Lower lobe of right lung (tissue), 2 donors: ENCODE data around the gene CAMKMT. TPM values are rescaled to one million over a fixed set of nuclear protein-coding genes. Genes with fewer than 3 reads are reported as not detected.

ENCODE experiments used
- ATAC-seq, 2 donors: fragments of 200-7000 bp; cut with Tn5 transposase; one replicate each; pipeline ENCODE4 v1.9.1; 2020 to 2022; ENCODE audit warnings: mild to moderate bottlenecking in 2 of 2, moderate library complexity in 2 of 2
- DNase-seq: peaks from one replicate; pipeline ENCODE4 v3.0.0-alpha.2; 2020
- H3K27ac ChIP-seq: fragments of 200-600 bp; one replicate; pipeline ENCODE4 v1.8.0; 2022
- H3K27me3 ChIP-seq: fragments of 200-600 bp; one replicate; pipeline ENCODE4 v1.8.0; 2022; ENCODE audit warnings: low read depth
- H3K36me3 ChIP-seq: fragments of 200-600 bp; one replicate; pipeline ENCODE4 v1.8.0; 2022; ENCODE audit warnings: mild to moderate bottlenecking
- H3K4me1 ChIP-seq: fragments of 200-600 bp; one replicate; pipeline ENCODE4 v1.8.0; 2022
- H3K4me3 ChIP-seq: fragments of 200-600 bp; one replicate; pipeline ENCODE4 v1.8.0; 2022; ENCODE audit warnings: mild to moderate bottlenecking
- H3K9me3 ChIP-seq: fragments of 200-600 bp; one replicate; pipeline ENCODE4 v1.8.0; 2022
- intact Hi-C: fragments of 100-400 bp; cut with DNase I; formaldehyde crosslinking; loops from one replicate; pipeline ENCODE4 v1.11.0; 2022
- total RNA-seq: library from RNA; stranded (reverse); fragmentation: NEBNext Ultra II Directional; extraction: Animal tissue kit (Norgen Biotek cat#: 25700); gene quantifications from one replicate; pipeline ENCODE4 v1.2.1, GENCODE V29; 2021
- TF ChIP-seq, protein P1 (sequence below): fragments of 200-600 bp; IDR thresholded peaks from one replicate; pipeline ENCODE4 v1.8.0; 2022; ENCODE audit warnings: antibody characterized with exemption, mild to moderate bottlenecking
- donor health status: DM: no; HTN: yes; CAD: no; lungs with severe emphysema.

CAMKMT gene
- total RNA-seq, 1 donor from 2014 or later = 10.5 TPM

DNA sequence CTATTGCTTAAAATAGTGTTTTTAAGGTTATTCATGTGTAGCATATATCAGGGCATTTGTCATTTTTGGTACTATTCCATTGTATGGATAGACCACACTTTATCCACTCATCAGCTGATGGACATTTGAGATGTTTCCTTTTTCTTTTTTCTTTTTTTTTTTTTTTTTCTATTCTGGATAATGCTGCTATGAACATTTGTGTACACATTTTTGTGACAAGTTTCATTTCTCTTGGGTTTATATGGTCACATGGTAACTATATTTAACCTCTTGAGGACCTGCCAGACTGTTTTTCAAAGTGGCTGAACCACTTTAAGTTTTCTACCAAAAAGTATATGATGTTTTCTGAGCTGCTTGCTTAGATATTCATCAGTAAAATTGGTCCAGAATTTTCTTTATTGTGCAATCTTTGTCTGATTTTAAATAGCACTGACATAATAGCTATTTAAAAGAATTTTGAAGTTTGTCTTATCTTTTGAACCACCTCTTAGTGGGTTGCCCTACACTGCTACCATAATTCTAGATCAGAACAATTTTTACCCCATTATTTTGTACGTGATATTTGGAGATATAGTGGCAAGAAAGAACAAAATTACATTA, 360.4 kb downstream of the CAMKMT start:
- no peaks in the 10 kb centered on the region for H3K9me3 ChIP-seq
- TF ChIP-seq, protein P1, sequence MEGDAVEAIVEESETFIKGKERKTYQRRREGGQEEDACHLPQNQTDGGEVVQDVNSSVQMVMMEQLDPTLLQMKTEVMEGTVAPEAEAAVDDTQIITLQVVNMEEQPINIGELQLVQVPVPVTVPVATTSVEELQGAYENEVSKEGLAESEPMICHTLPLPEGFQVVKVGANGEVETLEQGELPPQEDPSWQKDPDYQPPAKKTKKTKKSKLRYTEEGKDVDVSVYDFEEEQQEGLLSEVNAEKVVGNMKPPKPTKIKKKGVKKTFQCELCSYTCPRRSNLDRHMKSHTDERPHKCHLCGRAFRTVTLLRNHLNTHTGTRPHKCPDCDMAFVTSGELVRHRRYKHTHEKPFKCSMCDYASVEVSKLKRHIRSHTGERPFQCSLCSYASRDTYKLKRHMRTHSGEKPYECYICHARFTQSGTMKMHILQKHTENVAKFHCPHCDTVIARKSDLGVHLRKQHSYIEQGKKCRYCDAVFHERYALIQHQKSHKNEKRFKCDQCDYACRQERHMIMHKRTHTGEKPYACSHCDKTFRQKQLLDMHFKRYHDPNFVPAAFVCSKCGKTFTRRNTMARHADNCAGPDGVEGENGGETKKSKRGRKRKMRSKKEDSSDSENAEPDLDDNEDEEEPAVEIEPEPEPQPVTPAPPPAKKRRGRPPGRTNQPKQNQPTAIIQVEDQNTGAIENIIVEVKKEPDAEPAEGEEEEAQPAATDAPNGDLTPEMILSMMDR = no peak
- intact Hi-C loops = no loop called here
- no peak for ATAC-seq
- H3K36me3 ChIP-seq = no peaks in the 10 kb centered on the region
- no peaks in the 10 kb centered on the region for H3K27me3 ChIP-seq
- DNase-seq = no peak
- no peak overlapping the region for H3K27ac ChIP-seq
- H3K4me3 ChIP-seq = no peak overlapping the region
- no peaks in the 10 kb centered on the region for H3K4me1 ChIP-seq

DNA sequence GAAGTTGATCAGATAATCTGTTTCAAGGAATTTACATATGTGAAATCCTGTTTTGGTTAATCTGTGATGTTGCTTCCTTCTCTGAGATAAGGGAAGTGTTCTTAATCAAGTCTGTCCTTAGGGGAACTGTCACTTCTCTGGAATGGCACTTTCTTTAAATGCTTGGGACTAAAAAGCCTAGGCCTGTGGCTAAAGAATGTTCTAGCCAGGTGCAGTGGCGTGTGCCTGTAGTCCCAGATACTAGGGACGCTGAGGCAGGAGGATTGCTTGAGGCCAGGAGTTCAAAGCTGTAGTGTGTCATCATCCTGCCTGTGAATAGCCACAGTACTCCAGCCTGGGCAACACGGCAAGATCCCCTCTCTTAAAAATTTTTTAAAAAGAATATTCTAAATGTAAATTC, 362.2 kb downstream of the CAMKMT start:
- ATAC-seq = no peak
- Histone ChIP-seq H3K27ac (no peak overlapping the region), H3K4me1 (no peaks in the 10 kb centered on the region), H3K9me3 (no peaks in the 10 kb centered on the region), H3K36me3 (no peaks in the 10 kb centered on the region), H3K4me3 (no peak overlapping the region), H3K27me3 (no peaks in the 10 kb centered on the region)
- DNase-seq = no peak
- TF ChIP-seq, protein P1 = no peak
- intact Hi-C loops = no loop called here

DNA sequence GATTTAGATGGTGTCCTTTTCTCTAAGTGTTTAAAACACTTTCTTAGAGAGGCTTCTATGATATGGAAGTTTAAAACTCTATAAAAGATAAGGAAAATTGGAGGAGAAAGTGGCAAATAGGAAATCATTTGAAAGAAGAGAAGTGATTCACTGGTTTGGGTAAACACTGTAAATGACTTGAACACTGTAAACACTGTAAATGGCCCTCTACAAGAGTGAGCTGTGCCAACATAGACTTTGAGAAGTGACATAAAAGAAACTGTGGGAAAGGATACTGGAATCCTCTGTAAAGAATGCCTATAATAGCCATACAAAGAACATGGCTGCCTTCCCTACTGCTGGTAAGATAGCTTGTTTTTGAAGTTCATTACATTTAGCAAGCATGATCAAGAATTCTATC, 368.8 kb downstream of the CAMKMT start:
- Histone ChIP-seq H3K27ac (no peak overlapping the region), H3K4me1 (no peaks in the 10 kb centered on the region), H3K4me3 (no peak overlapping the region), H3K9me3 (no peaks in the 10 kb centered on the region), H3K36me3 (no peaks in the 10 kb centered on the region), H3K27me3 (no peaks in the 10 kb centered on the region)
- intact Hi-C loops = no loop called here
- TF ChIP-seq, protein P1 = no peak
- DNase-seq = no peak
- no peak for ATAC-seq

DNA sequence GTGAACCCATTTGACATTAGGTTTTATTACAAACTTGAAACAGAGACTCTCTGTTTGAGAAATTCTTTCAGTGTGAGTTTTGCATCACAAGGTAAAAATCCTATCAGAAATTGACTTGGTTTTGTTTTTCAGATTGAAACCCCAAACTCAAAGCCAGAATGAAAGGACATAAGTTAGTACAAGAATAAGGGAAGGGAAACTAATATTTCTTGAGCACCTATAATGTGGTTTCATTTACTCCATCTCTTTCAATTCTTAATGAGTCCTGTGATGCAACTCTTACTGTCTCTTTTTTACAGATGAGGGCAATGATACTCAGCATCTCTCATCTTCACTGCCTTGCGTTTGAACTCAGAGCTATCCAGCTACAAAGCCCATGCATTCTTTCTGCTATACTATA, 369.8 kb downstream of the CAMKMT start:
- Histone ChIP-seq H3K4me1 (no peaks in the 10 kb centered on the region), H3K27ac (no peak overlapping the region), H3K4me3 (no peak overlapping the region), H3K9me3 (peaks cover 8% of the 10 kb centered on the region), H3K36me3 (no peaks in the 10 kb centered on the region), H3K27me3 (no peaks in the 10 kb centered on the region)
- TF ChIP-seq, protein P1 = no peak
- DNase-seq (no peak), ATAC-seq (no peak)
- intact Hi-C loops = no loop called here

DNA sequence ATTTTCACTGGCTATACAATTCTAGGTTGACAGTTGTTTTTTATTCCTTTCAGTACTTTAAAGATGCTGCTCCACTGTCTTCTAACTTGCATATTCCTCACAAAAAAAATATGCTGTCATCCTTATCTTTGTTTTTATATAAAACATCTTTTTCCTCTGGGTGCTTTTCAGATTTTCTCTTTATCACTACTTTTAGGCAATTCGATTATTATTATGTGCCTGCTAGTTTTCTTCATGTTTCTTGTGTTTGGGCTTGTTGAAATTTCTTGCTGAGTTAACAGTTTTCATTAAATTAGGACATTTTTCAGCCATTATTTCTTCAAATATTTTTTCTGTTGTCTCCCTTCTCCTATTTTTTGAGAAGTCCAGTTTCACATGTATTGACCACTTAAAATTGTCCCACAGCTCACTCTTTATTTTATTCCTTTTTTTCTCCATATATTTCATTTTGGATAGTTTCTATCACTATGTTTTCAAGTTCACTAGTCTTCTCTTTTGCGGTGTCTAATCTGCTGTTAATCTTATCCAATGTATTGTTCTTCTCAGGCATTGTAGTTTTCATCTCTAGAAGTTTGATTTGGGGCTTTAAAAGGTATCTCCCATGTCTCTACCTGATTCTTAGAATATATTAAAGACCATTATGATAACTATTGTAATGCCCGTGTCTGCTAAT, 374.7 kb downstream of the CAMKMT start:
- Histone ChIP-seq H3K27me3 (no peaks in the 10 kb centered on the region), H3K27ac (no peak overlapping the region), H3K4me1 (no peaks in the 10 kb centered on the region), H3K9me3 (peaks cover 12% of the 10 kb centered on the region), H3K36me3 (no peaks in the 10 kb centered on the region), H3K4me3 (no peak overlapping the region)
- DNase-seq (no peak), ATAC-seq (no peak)
- TF ChIP-seq, protein P1 = no peak
- intact Hi-C loops = no loop called here
